Iris pigment epithelial cell (primary cell): Measurements from ENCODE around the gene PRKCA.
"Not testable (repeated sequence)": the region's sequence is repeated elsewhere in the genome, so short reads cannot be mapped to it uniquely, and the experiment has no call there.

Experiments
- DNase-seq: peaks from one replicate; pipeline ENCODE4 v3.0.0-alpha.2; 2011; ENCODE audit warnings: low read depth

Gene PRKCA

GRCh38 chr17:66489576-66489975 is 187.2 kb downstream of the PRKCA start:
- not testable (repeated sequence) for DNase-seq

GRCh38 chr17:66491213-66491612 is 188.8 kb downstream of the PRKCA start:
- no peak for DNase-seq

GRCh38 chr17:66491665-66492064 is 189.3 kb downstream of the PRKCA start:
- no peak for DNase-seq

GRCh38 chr17:66492080-66492479 is 189.7 kb downstream of the PRKCA start:
- no peak for DNase-seq

- DNase-seq: peak; percentile 46
Observed at GRCh38 chr17:66492561-66493005, 190.2 kb downstream of the PRKCA start.

GRCh38 chr17:66493283-66494019 is 191.0 kb downstream of the PRKCA start:
- peak; percentile 82 for DNase-seq

- peak; percentile 93 for DNase-seq
Observed at GRCh38 chr17:66494023-66494803, 191.8 kb downstream of the PRKCA start.

- no peak for DNase-seq
Observed at GRCh38 chr17:66495035-66495434, 192.6 kb downstream of the PRKCA start.

GRCh38 chr17:66496306-66496705 is 193.9 kb downstream of the PRKCA start:
- DNase-seq: no peak

GRCh38 chr17:66498580-66498979 is 196.2 kb downstream of the PRKCA start:
- no peak for DNase-seq

GRCh38 chr17:66506641-66507040 is 204.2 kb downstream of the PRKCA start:
- DNase-seq: peak; percentile 81

GRCh38 chr17:66507103-66507923 is 204.9 kb downstream of the PRKCA start:
- peak; percentile 89 for DNase-seq

GRCh38 chr17:66507982-66508760 is 205.8 kb downstream of the PRKCA start:
- DNase-seq: peak; percentile 51

- DNase-seq: peak; percentile 96
Observed at GRCh38 chr17:66508896-66509844, 206.8 kb downstream of the PRKCA start.

- no peak for DNase-seq
Observed at GRCh38 chr17:66509926-66510325, 207.5 kb downstream of the PRKCA start.

- DNase-seq: peak; percentile 23
Observed at GRCh38 chr17:66511135-66511534, 208.7 kb downstream of the PRKCA start.

GRCh38 chr17:66514227-66514806 is 211.9 kb downstream of the PRKCA start:
- peak; percentile 71 for DNase-seq

- DNase-seq: no peak
Observed at GRCh38 chr17:66515974-66516373, 213.6 kb downstream of the PRKCA start.

- no peak for DNase-seq
Observed at GRCh38 chr17:66517336-66518009, 215.1 kb downstream of the PRKCA start.
